HAP-1 (cell line): Measurements from ENCODE around the gene PTPRN2.

ENCODE experiments used
- DNase-seq, 2 experiments: peaks; one replicate each; pipeline ENCODE4 v3.0.0-alpha.2; 2016 to 2020; ENCODE audit warnings: low spot score in 2 of 2
- H3K27me3 ChIP-seq: fragments of 250-450 bp; sonication (Bioruptor Pico); 2 replicates; pipeline ENCODE4 v1.5.1; 2020; ENCODE audit warnings: low read depth, mild to moderate bottlenecking, moderate library complexity
- H3K36me3 ChIP-seq: fragments of 250-450 bp; sonication (Bioruptor Pico); replicated peaks from 2 replicates; pipeline ENCODE4 v1.5.1; 2020; ENCODE audit warnings: mild to moderate bottlenecking
- H3K4me1 ChIP-seq: fragments of 250-450 bp; sonication (Bioruptor Pico); 2 replicates; pipeline ENCODE4 v1.5.1; 2020; ENCODE audit warnings: mild to moderate bottlenecking
- H3K4me3 ChIP-seq: fragments of 250-450 bp; sonication (Bioruptor Pico); 2 replicates; pipeline ENCODE4 v1.5.1; 2020; ENCODE audit warnings: mild to moderate bottlenecking, moderate library complexity
- H3K9me3 ChIP-seq: fragments of 250-450 bp; sonication (Bioruptor Pico); 2 replicates; pipeline ENCODE4 v1.5.1; 2020; ENCODE audit warnings: mild to moderate bottlenecking, moderate library complexity
- in situ Hi-C: fragments of 300-500 bp; cut with MboI; formaldehyde crosslinking; loops from 3 replicates; pipeline ENCODE4 v1.14.3; 2020; ENCODE audit warnings: low sequenced_read_pairs, inconsistent platforms, mixed read lengths

PTPRN2 gene

DNA sequence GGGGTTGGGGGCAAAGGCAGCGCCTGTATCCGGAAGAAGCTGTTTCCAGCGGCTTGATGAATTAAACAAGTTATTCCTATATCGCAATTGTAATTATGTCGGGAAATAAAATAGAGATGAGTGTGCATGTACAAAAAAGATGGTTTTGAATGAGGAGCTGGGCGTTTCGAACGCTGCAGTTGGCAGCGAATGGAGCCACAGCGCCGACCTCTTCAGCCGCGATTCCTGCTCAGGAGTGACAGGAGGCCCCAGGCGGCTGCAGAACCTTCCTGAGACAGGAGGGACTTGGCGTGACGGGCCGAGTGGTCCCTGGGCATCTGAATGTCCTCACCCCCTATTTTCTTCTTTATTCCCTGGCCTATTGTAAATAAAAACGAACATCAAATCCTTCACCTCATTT lies 1065.9 kb downstream of the PTPRN2 start:
- no peaks in the 10 kb centered on the region for H3K4me1 ChIP-seq
- no peak overlapping the region for H3K4me3 ChIP-seq
- in situ Hi-C loops, result no loop called here
- H3K36me3 ChIP-seq, result no peaks in the 10 kb centered on the region
- no peaks in the 10 kb centered on the region for H3K9me3 ChIP-seq
- H3K27me3 ChIP-seq, result no peaks in the 10 kb centered on the region
- DNase-seq, result no peak

- peak in 1 of 2 experiments; percentile 6 for DNase-seq
- Histone ChIP-seq H3K4me1 (no peaks in the 10 kb centered on the region), H3K4me3 (no peak overlapping the region), H3K27me3 (no peaks in the 10 kb centered on the region), H3K36me3 (no peaks in the 10 kb centered on the region), H3K9me3 (no peaks in the 10 kb centered on the region)
- in situ Hi-C loops, result no loop called here
Observed at GRCh38 chr7:157521061-157521731, 1066.4 kb downstream of the PTPRN2 start.

DNA sequence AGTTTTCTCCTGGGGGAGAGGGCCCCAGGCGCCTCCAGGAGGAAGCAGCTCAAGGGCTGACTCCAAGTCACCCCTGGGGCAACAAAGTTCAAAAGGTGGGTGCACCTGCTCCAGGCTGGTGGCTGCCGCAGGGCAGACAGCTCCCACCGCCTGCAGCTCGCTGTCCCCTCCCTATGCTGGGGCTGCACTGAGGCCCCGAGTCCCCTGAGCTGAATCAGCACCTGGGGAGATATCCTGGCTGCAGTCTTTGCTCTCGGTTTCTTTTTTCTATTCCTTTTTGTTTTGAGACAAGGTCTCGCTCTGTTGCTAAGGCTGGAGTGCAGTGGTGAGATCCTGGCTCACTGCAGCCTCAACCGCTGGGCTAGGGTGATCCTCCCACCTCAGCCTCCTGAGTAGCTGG lies 1067.4 kb downstream of the PTPRN2 start:
- DNase-seq, result peak in 1 of 2 experiments; percentile 1
- H3K36me3 ChIP-seq, result no peaks in the 10 kb centered on the region
- in situ Hi-C loops, result no loop called here
- H3K4me3 ChIP-seq, result no peak overlapping the region
- no peaks in the 10 kb centered on the region for H3K9me3 ChIP-seq
- no peaks in the 10 kb centered on the region for H3K4me1 ChIP-seq
- H3K27me3 ChIP-seq, result no peaks in the 10 kb centered on the region

DNA sequence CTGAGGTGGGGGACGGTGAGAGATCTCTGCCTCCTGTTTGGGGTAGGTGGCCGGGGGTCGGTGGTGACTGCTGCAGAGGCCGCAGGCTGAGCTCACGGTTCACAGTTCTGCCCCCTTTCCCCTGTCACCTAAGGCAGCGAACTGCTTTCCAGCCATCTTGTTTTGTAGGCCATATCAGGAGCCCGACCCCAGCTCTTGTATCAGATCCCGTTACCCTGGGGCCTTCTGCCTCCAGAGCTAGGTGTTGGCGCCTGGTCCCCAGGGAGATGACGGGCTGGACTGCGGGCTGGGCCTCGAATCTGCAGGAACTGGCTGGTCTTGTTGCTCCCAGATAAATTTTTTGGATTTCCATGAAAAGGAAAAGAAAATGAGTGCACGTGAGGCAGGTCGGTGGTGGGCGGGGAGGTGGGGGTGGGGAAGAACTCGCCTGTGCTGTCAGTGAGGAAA lies 1067.8 kb downstream of the PTPRN2 start:
- DNase-seq, result peak in 1 of 2 experiments; percentile 6
- Histone ChIP-seq H3K4me3 (no peak overlapping the region), H3K36me3 (no peaks in the 10 kb centered on the region), H3K9me3 (no peaks in the 10 kb centered on the region), H3K27me3 (no peaks in the 10 kb centered on the region), H3K4me1 (no peaks in the 10 kb centered on the region)
- in situ Hi-C loops, result no loop called here

GRCh38 chr7:157519246-157519645 lies 1068.4 kb downstream of the PTPRN2 start:
- no peaks in the 10 kb centered on the region for H3K27me3 ChIP-seq

GRCh38 chr7:157518514-157519175 lies 1069.0 kb downstream of the PTPRN2 start:
- no peaks in the 10 kb centered on the region for H3K27me3 ChIP-seq
- no peaks in the 10 kb centered on the region for H3K36me3 ChIP-seq
- H3K9me3 ChIP-seq, result no peaks in the 10 kb centered on the region
- peak in 1 of 2 experiments; percentile 4 for DNase-seq
- no peak overlapping the region for H3K4me3 ChIP-seq
- in situ Hi-C loops, result no loop called here
- H3K4me1 ChIP-seq, result no peaks in the 10 kb centered on the region

More at GRCh38 chr7:157519246-157519645, 1068.4 kb downstream of the PTPRN2 start:
- Histone ChIP-seq H3K36me3 (no peaks in the 10 kb centered on the region), H3K9me3 (no peaks in the 10 kb centered on the region), H3K4me3 (no peak overlapping the region), H3K4me1 (no peaks in the 10 kb centered on the region)
- peak in 1 of 2 experiments; percentile 2 for DNase-seq
- in situ Hi-C loops, result no loop called here

DNA sequence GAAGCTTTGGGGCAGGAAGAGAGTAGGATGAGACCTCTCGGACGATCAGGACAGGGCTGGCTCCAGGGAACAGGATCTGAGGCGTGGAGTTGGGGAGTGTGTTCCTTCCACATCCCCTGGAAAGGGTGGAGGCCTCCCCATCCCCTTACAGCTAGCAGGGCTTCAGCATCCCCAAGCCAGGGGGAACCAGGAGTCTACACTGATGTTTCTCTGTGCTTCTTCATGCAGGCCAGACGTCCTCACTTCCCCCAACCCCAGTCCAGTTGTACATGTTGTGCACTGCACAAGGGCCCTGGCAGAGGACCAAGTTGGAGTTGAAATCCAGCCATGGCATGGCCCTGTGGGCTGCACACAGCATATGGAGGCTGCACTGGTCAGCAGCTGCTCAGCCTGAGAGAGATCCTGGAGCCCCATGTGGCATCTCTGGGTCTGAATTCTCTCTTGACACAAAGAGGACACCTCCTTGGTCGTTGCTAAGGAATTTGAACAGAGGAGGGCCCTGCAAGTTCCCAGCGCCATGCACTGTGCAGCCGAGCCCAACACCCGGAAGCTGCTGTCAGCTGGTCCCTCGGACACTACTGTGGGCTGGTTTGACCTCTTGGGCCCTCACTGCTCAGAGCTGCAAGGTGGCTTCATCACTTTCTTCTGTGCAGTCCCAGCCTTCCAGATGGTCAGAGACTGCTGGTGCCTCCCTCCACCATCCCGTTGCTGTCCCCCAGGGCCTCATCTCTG lies 1069.7 kb downstream of the PTPRN2 start:
- Histone ChIP-seq H3K4me1 (no peaks in the 10 kb centered on the region), H3K9me3 (no peaks in the 10 kb centered on the region), H3K36me3 (no peaks in the 10 kb centered on the region), H3K27me3 (no peaks in the 10 kb centered on the region), H3K4me3 (no peak overlapping the region)
- in situ Hi-C loops, result no loop called here
- peak in 1 of 2 experiments; percentile 4 for DNase-seq

GRCh38 chr7:157516911-157517781 lies 1070.5 kb downstream of the PTPRN2 start:
- in situ Hi-C loops, result no loop called here

GRCh38 chr7:157516311-157516710 lies 1071.3 kb downstream of the PTPRN2 start:
- in situ Hi-C loops, result no loop called here
- DNase-seq, result peak in 1 of 2 experiments; percentile 2
- no peaks in the 10 kb centered on the region for H3K36me3 ChIP-seq
- no peaks in the 10 kb centered on the region for H3K27me3 ChIP-seq
- H3K9me3 ChIP-seq, result no peaks in the 10 kb centered on the region
- no peak overlapping the region for H3K4me3 ChIP-seq
- H3K4me1 ChIP-seq, result no peaks in the 10 kb centered on the region

More at GRCh38 chr7:157516911-157517781, 1070.5 kb downstream of the PTPRN2 start:
- H3K27me3 ChIP-seq, result no peaks in the 10 kb centered on the region
- H3K9me3 ChIP-seq, result no peaks in the 10 kb centered on the region
- H3K36me3 ChIP-seq, result no peaks in the 10 kb centered on the region
- H3K4me3 ChIP-seq, result no peak overlapping the region
- DNase-seq, result peak in 1 of 2 experiments; percentile 6
- no peaks in the 10 kb centered on the region for H3K4me1 ChIP-seq

DNA sequence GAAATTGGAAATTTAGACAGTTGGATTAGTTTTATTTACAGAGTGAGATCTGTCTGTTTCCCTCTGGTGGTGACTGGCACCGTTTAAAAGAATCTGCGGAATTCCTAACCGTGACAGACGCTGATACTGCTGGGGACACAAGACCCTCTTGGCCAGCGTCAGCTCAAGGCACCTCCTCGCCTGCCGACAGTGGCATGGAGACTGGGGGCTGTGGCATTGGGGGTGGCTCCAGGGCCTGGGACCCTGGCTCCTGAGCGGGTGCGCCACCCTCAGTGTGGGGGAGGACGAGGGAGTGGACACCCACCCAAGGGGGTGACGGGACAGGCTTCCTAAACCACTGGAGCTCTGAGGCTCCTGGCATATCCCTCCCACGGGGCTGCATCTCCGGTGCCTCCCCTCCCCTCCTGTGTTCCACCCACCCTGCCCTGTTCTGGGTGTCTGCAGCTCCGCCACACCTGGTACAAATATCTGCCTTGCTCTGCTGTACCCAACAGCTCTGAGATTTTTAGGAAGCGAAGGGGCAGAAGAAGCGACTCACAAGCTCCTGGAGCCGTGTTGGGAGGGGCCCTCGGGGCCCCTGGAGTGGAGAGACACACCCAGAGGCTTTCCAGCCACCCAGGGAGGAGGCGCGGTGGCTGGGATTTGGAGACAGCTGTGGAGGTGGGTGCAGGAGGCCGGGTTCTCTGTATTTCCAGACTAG lies 1072.1 kb downstream of the PTPRN2 start:
- H3K9me3 ChIP-seq, result no peaks in the 10 kb centered on the region
- no peaks in the 10 kb centered on the region for H3K36me3 ChIP-seq
- in situ Hi-C loops, result no loop called here
- H3K27me3 ChIP-seq, result no peaks in the 10 kb centered on the region
- no peak for DNase-seq
- no peak overlapping the region for H3K4me3 ChIP-seq
- no peaks in the 10 kb centered on the region for H3K4me1 ChIP-seq

DNA sequence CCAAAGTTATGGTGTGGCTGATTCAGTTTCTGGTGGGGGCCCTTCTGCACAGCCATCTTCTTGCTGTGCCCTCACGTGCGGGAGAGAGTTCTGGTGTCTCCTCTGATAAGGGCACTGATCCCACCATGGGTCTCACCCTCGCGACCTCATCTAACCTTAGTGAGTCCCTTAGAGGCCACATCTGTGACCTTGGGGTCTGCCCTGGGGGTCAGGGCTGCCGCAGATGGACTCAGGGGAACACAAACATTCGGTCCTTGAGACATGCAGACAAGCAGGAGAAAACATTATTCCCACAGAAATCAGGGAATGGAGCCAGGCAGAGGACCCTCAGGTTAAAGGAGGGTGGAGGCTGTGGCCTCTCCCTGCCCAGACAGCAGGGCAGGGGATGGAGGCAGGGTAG lies 1072.9 kb downstream of the PTPRN2 start:
- in situ Hi-C loops, result no loop called here
- DNase-seq, result no peak
- Histone ChIP-seq H3K4me3 (no peak overlapping the region), H3K36me3 (no peaks in the 10 kb centered on the region), H3K4me1 (no peaks in the 10 kb centered on the region), H3K9me3 (no peaks in the 10 kb centered on the region), H3K27me3 (no peaks in the 10 kb centered on the region)

DNA sequence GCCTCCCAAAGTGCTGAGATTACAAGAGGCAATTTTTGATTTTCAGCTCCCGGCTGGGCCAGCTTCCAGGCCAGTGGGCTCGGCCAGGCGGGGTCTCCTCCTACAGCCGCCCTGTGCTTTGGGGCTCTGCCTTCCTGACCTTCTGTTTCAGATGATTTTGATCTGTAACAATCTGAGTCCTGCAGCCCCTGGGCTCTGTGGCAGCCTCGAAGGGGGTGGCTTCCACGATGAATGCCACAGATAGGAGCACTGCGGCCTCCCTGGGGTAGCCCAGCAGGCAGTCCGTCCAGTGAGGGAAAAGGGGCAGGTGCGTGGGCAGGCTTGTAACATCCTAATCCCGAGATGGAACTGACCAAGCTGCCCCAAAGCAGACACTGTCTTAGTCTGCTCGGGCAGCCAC lies 1073.3 kb downstream of the PTPRN2 start:
- H3K4me1 ChIP-seq, result no peaks in the 10 kb centered on the region
- no peak for DNase-seq
- H3K4me3 ChIP-seq, result no peak overlapping the region
- in situ Hi-C loops, result no loop called here
- no peaks in the 10 kb centered on the region for H3K27me3 ChIP-seq
- H3K9me3 ChIP-seq, result no peaks in the 10 kb centered on the region
- no peaks in the 10 kb centered on the region for H3K36me3 ChIP-seq

DNA sequence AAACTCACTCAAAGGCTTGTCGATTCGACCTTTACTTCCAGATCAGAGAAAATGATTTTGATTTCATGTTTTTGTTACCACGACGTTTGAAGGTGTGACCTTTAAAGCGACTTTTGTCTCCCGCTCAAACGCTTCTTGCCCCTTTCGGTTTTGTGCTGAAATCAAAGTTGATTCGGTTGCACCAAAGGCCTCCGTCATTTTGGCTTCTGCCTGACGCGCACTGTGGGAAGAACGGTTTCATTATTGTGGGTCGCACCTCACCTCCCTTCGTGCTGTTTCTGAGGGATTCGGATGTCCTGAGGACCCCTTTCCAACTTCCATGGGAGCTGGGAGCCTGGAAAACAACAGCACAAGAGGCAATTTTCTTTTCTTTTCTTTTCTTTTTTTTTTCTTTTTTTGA lies 1073.9 kb downstream of the PTPRN2 start:
- no peak overlapping the region for H3K4me3 ChIP-seq
- in situ Hi-C loops, result no loop called here
- H3K9me3 ChIP-seq, result no peaks in the 10 kb centered on the region
- H3K4me1 ChIP-seq, result no peaks in the 10 kb centered on the region
- no peak for DNase-seq
- no peaks in the 10 kb centered on the region for H3K27me3 ChIP-seq
- H3K36me3 ChIP-seq, result no peaks in the 10 kb centered on the region
